ENCODE results near the gene MBD6.

MBD6 gene

GRCh38 chr12:57518920-57519795, 3.5 kb upstream of the MBD6 start:
- TF ChIP-seq, protein P1, sequence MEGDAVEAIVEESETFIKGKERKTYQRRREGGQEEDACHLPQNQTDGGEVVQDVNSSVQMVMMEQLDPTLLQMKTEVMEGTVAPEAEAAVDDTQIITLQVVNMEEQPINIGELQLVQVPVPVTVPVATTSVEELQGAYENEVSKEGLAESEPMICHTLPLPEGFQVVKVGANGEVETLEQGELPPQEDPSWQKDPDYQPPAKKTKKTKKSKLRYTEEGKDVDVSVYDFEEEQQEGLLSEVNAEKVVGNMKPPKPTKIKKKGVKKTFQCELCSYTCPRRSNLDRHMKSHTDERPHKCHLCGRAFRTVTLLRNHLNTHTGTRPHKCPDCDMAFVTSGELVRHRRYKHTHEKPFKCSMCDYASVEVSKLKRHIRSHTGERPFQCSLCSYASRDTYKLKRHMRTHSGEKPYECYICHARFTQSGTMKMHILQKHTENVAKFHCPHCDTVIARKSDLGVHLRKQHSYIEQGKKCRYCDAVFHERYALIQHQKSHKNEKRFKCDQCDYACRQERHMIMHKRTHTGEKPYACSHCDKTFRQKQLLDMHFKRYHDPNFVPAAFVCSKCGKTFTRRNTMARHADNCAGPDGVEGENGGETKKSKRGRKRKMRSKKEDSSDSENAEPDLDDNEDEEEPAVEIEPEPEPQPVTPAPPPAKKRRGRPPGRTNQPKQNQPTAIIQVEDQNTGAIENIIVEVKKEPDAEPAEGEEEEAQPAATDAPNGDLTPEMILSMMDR (IDR thresholded peaks at IDR 0.05; ENCODE audit: insufficient read depth, missing control alignments), result no peak

GRCh38 chr12:57519796-57520052, 2.9 kb upstream of the MBD6 start:
- DNase-seq (ENCODE audit: insufficient read length, low spot score) (no peak), FAIRE-seq (no peak)
- TF ChIP-seq, protein P1 (IDR thresholded peaks at IDR 0.05; ENCODE audit: insufficient read depth, missing control alignments), result no peak

More at GRCh38 chr12:57518920-57519795, 3.5 kb upstream of the MBD6 start:
- FAIRE-seq (no peak), DNase-seq (ENCODE audit: insufficient read length, low spot score) (no peak)

GRCh38 chr12:57520053-57520818, 2.4 kb upstream of the MBD6 start, which contains the start of gene DDIT3:
TSS of gene DDIT3 (minus strand) at chr12:57520514. CDS start at chr12:57517406, 3,108 bp downstream.
- peak; percentile 70 for DNase-seq (ENCODE audit: insufficient read length, low spot score)
- no peak for FAIRE-seq
- TF ChIP-seq, protein P1 (IDR thresholded peaks at IDR 0.05; ENCODE audit: insufficient read depth, missing control alignments), result no peak

DNA sequence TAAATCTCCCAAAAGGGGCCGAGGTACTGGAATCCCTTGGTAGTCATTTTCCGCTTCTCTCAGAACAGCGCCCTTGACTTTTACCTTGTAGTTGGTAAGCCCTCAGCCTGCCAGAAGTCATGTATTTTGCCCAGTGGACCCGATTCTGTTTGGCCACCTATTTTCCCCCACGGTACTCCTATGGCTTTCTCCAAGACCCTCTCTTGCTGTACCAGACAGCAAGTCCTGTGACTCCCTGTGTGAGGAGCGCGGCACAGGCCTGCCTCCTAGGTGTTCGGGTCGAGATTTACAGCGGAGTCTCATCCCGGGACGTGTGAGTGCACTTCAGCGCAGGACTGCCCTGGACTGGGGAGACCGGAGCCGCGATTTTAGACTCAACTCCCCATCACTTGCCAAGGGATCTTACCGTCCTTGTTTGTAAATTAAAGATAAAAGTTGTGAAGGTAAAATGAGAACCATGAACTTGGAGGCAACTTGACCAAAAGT, 1.1 kb upstream of the MBD6 start:
- TF ChIP-seq, protein P1 (IDR thresholded peaks at IDR 0.05; ENCODE audit: insufficient read depth, missing control alignments), result peak; percentile 19
- DNase-seq (ENCODE audit: insufficient read length, low spot score) (no peak), FAIRE-seq (no peak)

- DNase-seq (ENCODE audit: insufficient read length, low spot score), result no peak
- FAIRE-seq, result no peak
- TF ChIP-seq, protein P1 (IDR thresholded peaks at IDR 0.05; ENCODE audit: insufficient read depth, missing control alignments), result no peak
Measured at GRCh38 chr12:57522887-57523705, 472 bp downstream of the MBD6 start.

GRCh38 chr12:57523706-57524614, 1.3 kb downstream of the MBD6 start:
- DNase-seq (ENCODE audit: insufficient read length, low spot score), result no peak
- TF ChIP-seq, protein P1 (IDR thresholded peaks at IDR 0.05; ENCODE audit: insufficient read depth, missing control alignments), result no peak
- no peak for FAIRE-seq

Measured in D721Med (cell line).